GM23338 (cell line): ENCODE measurements around the gene NPAS2. TPM values are rescaled to one million over a fixed set of nuclear protein-coding genes. Genes with fewer than 3 reads are reported as not detected.

Experiments
- polyA plus RNA-seq: library from polyadenylated mRNA; unstranded; fragments of >200 nt; fragmentation: Nextera tagmentation; extraction: Ambion mirVana; gene quantifications from 2 replicates; pipeline ENCODE4 v1.2.1, GENCODE V29; 2016
- total RNA-seq: library from RNA; depleted of rRNA; stranded (reverse); fragments of >200 nt; shearing (Covaris generic); gene quantifications from 2 replicates; pipeline ENCODE4 v1.2.3, GENCODE V29; 2014; rRNA removed

Gene NPAS2
- total and polyA plus RNA-seq, 2 experiments from 2014 or later, result 0.56 to 1.1 TPM

Other genes with a start within 250 kb of the NPAS2 start
- gene RPL31, start 182.2 kb downstream of the NPAS2 start, total RNA-seq, result 819 and 926 TPM in 2 replicates
- 3,213 and 3,415 TPM in 2 replicates for gene RPL31, start 182.2 kb downstream of the NPAS2 start, polyA plus RNA-seq